GM23338 (cell line): ENCODE data around the gene IFNL3.

Source experiments
- CREB1 ChIP-seq: fragments of 250-450 bp; sonication (Bioruptor Pico); IDR thresholded peaks from 2 replicates; pipeline ENCODE4 v1.5.0; 2020; ENCODE audit warnings: low read depth, mild to moderate bottlenecking, moderate library complexity
- EZH2 ChIP-seq: fragments of 200-600 bp; sonication (generic); IDR thresholded peaks from one replicate; pipeline ENCODE4 v1.8.0; 2017; ENCODE audit warnings: antibody characterized with exemption, mild to moderate bottlenecking, low read depth; ENCODE audit not compliant: unreplicated experiment
- POLR2AphosphoS5 ChIP-seq: IDR thresholded peaks from 2 replicates; pipeline ENCODE4 v1.6.1; 2016; ENCODE audit warnings: antibody characterized with exemption, low read depth
- TF ChIP-seq, protein P1 (sequence below), 2 experiments: fragments of 200-600 bp in 1 of 2; sonication (generic) in 1 of 2; conservative IDR thresholded peaks; 2 replicates each; pipeline versions ENCODE4 v1.5.1 to v1.6.1; 2016 to 2017; ENCODE audit warnings: antibody characterized with exemption in 2 of 2, low read depth in 2 of 2, mild to moderate bottlenecking in 2 of 2, moderate library complexity in 1 of 2
- TF ChIP-seq, protein P2 (sequence below): IDR thresholded peaks from one replicate; pipeline ENCODE4 v1.6.1; 2018; ENCODE audit warnings: antibody characterized with exemption; ENCODE audit not compliant: unreplicated experiment

DNA sequence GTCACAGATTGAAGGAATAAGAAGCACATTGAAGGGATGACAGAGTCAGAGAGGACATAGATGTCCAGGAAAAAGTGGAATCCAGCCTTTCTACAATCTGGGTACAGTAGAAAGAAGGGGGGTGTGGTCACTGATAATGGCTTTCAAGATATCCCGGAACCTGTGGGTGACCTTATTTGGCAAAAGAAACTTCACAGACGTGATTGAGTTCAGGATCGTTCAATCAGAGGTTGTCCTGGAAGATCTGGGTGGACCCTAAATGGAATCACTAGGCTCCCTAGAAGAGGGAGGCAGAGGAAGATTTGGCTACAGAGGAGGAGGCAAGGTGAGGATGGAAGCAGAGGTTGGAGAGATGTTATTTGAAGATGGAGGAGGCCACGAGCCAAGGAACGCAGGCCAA lies 27.7 kb downstream of the IFNL3 start:
- TF ChIP-seq, protein P1, sequence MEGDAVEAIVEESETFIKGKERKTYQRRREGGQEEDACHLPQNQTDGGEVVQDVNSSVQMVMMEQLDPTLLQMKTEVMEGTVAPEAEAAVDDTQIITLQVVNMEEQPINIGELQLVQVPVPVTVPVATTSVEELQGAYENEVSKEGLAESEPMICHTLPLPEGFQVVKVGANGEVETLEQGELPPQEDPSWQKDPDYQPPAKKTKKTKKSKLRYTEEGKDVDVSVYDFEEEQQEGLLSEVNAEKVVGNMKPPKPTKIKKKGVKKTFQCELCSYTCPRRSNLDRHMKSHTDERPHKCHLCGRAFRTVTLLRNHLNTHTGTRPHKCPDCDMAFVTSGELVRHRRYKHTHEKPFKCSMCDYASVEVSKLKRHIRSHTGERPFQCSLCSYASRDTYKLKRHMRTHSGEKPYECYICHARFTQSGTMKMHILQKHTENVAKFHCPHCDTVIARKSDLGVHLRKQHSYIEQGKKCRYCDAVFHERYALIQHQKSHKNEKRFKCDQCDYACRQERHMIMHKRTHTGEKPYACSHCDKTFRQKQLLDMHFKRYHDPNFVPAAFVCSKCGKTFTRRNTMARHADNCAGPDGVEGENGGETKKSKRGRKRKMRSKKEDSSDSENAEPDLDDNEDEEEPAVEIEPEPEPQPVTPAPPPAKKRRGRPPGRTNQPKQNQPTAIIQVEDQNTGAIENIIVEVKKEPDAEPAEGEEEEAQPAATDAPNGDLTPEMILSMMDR (conservative IDR thresholded peaks at IDR 0.05; ENCODE audit: low read depth in 2 of 2), result no peak
- TF ChIP-seq POLR2AphosphoS5 (no peak), EZH2 (no peak), CREB1 (no peak)
- TF ChIP-seq, protein P2, sequence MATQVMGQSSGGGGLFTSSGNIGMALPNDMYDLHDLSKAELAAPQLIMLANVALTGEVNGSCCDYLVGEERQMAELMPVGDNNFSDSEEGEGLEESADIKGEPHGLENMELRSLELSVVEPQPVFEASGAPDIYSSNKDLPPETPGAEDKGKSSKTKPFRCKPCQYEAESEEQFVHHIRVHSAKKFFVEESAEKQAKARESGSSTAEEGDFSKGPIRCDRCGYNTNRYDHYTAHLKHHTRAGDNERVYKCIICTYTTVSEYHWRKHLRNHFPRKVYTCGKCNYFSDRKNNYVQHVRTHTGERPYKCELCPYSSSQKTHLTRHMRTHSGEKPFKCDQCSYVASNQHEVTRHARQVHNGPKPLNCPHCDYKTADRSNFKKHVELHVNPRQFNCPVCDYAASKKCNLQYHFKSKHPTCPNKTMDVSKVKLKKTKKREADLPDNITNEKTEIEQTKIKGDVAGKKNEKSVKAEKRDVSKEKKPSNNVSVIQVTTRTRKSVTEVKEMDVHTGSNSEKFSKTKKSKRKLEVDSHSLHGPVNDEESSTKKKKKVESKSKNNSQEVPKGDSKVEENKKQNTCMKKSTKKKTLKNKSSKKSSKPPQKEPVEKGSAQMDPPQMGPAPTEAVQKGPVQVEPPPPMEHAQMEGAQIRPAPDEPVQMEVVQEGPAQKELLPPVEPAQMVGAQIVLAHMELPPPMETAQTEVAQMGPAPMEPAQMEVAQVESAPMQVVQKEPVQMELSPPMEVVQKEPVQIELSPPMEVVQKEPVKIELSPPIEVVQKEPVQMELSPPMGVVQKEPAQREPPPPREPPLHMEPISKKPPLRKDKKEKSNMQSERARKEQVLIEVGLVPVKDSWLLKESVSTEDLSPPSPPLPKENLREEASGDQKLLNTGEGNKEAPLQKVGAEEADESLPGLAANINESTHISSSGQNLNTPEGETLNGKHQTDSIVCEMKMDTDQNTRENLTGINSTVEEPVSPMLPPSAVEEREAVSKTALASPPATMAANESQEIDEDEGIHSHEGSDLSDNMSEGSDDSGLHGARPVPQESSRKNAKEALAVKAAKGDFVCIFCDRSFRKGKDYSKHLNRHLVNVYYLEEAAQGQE, result no peak
